Activated CD4-positive, alpha-beta T cell treated with anti-CD3 and anti-CD28 coated beads for 4 hours (primary cell): Measurements from ENCODE around the gene PACSIN2.
A peak's percentile ranks its signal among the peaks of the same experiment; 100 is the strongest.
"Not testable (repeated sequence)": the region's sequence is repeated elsewhere in the genome, so short reads cannot be mapped to it uniquely, and the experiment has no call there.

ENCODE experiments used
- DNase-seq, 2 donors: peaks; one replicate each; pipeline ENCODE4 v3.0.0-alpha.2; 2020

PACSIN2 gene

GRCh38 chr22:42943981-42944380 is 71.0 kb downstream of the PACSIN2 start:
- no peak for DNase-seq

- no peak for DNase-seq
These were observed 72.6 kb downstream of the PACSIN2 start for GRCh38 chr22:42942351-42942750.

GRCh38 chr22:42939941-42940653 is 74.9 kb downstream of the PACSIN2 start:
- DNase-seq: no peak

- DNase-seq: no peak
These were observed 75.5 kb downstream of the PACSIN2 start for GRCh38 chr22:42939451-42939881.

- no peak for DNase-seq
These were observed 76.0 kb downstream of the PACSIN2 start for GRCh38 chr22:42938976-42939375.

- DNase-seq: no peak
These were observed 76.5 kb downstream of the PACSIN2 start for GRCh38 chr22:42938449-42938848.

GRCh38 chr22:42937164-42937843 is 77.6 kb downstream of the PACSIN2 start:
- peak in 1 of 2 donors; percentile 7 for DNase-seq

- DNase-seq: not testable (repeated sequence)
These were observed 78.3 kb downstream of the PACSIN2 start for GRCh38 chr22:42936680-42937079.

- no peak for DNase-seq
These were observed 80.6 kb downstream of the PACSIN2 start for GRCh38 chr22:42934338-42934737.

- DNase-seq: peak; percentile 8 to 13
These were observed 81.4 kb downstream of the PACSIN2 start for GRCh38 chr22:42933485-42934091.

GRCh38 chr22:42932857-42933484 is 82.0 kb downstream of the PACSIN2 start:
- no peak for DNase-seq

- no peak for DNase-seq
These were observed 82.8 kb downstream of the PACSIN2 start for GRCh38 chr22:42932197-42932519.

GRCh38 chr22:42931421-42932196 is 83.3 kb downstream of the PACSIN2 start:
- DNase-seq: no peak

- no peak for DNase-seq
These were observed 84.0 kb downstream of the PACSIN2 start for GRCh38 chr22:42930810-42931420.

- DNase-seq: no peak
These were observed 85.2 kb downstream of the PACSIN2 start for GRCh38 chr22:42929838-42930155.

- DNase-seq: no peak
These were observed 85.7 kb downstream of the PACSIN2 start for GRCh38 chr22:42928969-42929837.

- DNase-seq: no peak
These were observed 87.0 kb downstream of the PACSIN2 start for GRCh38 chr22:42927966-42928365.

GRCh38 chr22:42926768-42927167 is 88.2 kb downstream of the PACSIN2 start:
- DNase-seq: no peak

GRCh38 chr22:42926104-42926503 is 88.8 kb downstream of the PACSIN2 start:
- DNase-seq: no peak

GRCh38 chr22:42925598-42925997 is 89.4 kb downstream of the PACSIN2 start:
- DNase-seq: no peak

- DNase-seq: not testable (repeated sequence)
These were observed 89.9 kb downstream of the PACSIN2 start for GRCh38 chr22:42925031-42925430.

- DNase-seq: no peak
These were observed 90.5 kb downstream of the PACSIN2 start for GRCh38 chr22:42924436-42924835.
